HEK293T (cell line): ENCODE data around the gene COL26A1.

Source experiments
- BHLHE40 ChIP-seq: fragments of 450-650 bp; IDR thresholded peaks from 2 replicates; pipeline ENCODE4 v1.6.1; 2016; ENCODE audit warnings: mild to moderate bottlenecking, moderate library complexity, borderline replicate concordance
- FOXA1 ChIP-seq: fragments of 450-650 bp; IDR thresholded peaks from 2 replicates; pipeline ENCODE4 v1.6.1; 2016; ENCODE audit warnings: mild to moderate bottlenecking

- TF ChIP-seq BHLHE40 (no peak), FOXA1 (no peak)
Measured at GRCh38 chr7:101390901-101391301, 28.2 kb downstream of the COL26A1 start.
